Astrocyte (in vitro differentiated cells and primary cell): ENCODE measurements around the gene PEMT. TPM values are rescaled to one million over a fixed set of nuclear protein-coding genes. Genes with fewer than 3 reads are reported as not detected.

ENCODE experiments used
- DNase-seq: peaks from one replicate; pipeline ENCODE4 v3.0.0-alpha.2; 2010; ENCODE audit warnings: low read depth
- FAIRE-seq: peaks from 2 replicates; lab custom pipeline; 2011; peaks lifted over from hg19 to GRCh38; lab: Jason Lieb, UNC
- H2AFZ ChIP-seq: 2 replicates; pipeline ENCODE4 v1.6.0; 2012; ENCODE audit warnings: low read depth, low read length, inconsistent platforms
- H3K27ac ChIP-seq: 2 replicates; pipeline ENCODE4 v1.5.1; 2011; ENCODE audit warnings: low read depth, low read length, inconsistent platforms
- H3K27me3 ChIP-seq: 2 replicates; pipeline ENCODE4 v1.6.0; 2011; ENCODE audit warnings: low read length, inconsistent platforms; ENCODE audit not compliant: insufficient read depth
- H3K36me3 ChIP-seq: 2 replicates; pipeline ENCODE4 v1.5.1; 2011; ENCODE audit warnings: low read length, inconsistent platforms; ENCODE audit not compliant: insufficient read depth
- H3K4me1 ChIP-seq: 2 replicates; pipeline ENCODE4 v1.5.1; 2011; ENCODE audit warnings: low read length, inconsistent platforms; ENCODE audit not compliant: insufficient read depth
- H3K4me2 ChIP-seq: 2 replicates; pipeline ENCODE4 v1.6.0; 2012; ENCODE audit warnings: low read length, inconsistent platforms
- H3K4me3 ChIP-seq: 2 replicates; pipeline ENCODE4 v1.5.1; 2011; ENCODE audit warnings: low read depth, mild to moderate bottlenecking, low read length, inconsistent platforms; ENCODE audit not compliant: insufficient read depth
- H3K79me2 ChIP-seq: 2 replicates; pipeline ENCODE4 v1.6.0; 2012; ENCODE audit warnings: mild to moderate bottlenecking, low read length, inconsistent platforms; ENCODE audit not compliant: insufficient read depth
- H3K9ac ChIP-seq: 2 replicates; pipeline ENCODE4 v1.6.0; 2012; ENCODE audit warnings: mild to moderate bottlenecking, low read length, inconsistent platforms
- H3K9me3 ChIP-seq: 2 replicates; pipeline ENCODE4 v1.5.1; 2012; ENCODE audit warnings: low read depth, mild to moderate bottlenecking, low read length, inconsistent platforms; ENCODE audit not compliant: insufficient read depth
- H4K20me1 ChIP-seq: 2 replicates; pipeline ENCODE4 v1.6.0; 2012; ENCODE audit warnings: low read length, inconsistent platforms; ENCODE audit not compliant: insufficient read depth
- H3K27ac Mint-ChIP-seq: one replicate; pipeline ENCODE4 v1.8.0; 2021; ENCODE audit warnings: mild to moderate bottlenecking, mixed read lengths; ENCODE audit not compliant: unreplicated experiment
- H3K27me3 Mint-ChIP-seq: one replicate; pipeline ENCODE4 v1.8.0; 2021; ENCODE audit warnings: low read depth, mixed read lengths; ENCODE audit not compliant: unreplicated experiment
- H3K36me3 Mint-ChIP-seq: one replicate; pipeline ENCODE4 v1.8.0; 2021; ENCODE audit warnings: low read depth, mixed read lengths; ENCODE audit not compliant: unreplicated experiment
- H3K4me1 Mint-ChIP-seq: one replicate; pipeline ENCODE4 v1.8.0; 2021; ENCODE audit warnings: low read depth, mixed read lengths; ENCODE audit not compliant: unreplicated experiment
- H3K4me3 Mint-ChIP-seq: one replicate; pipeline ENCODE4 v1.8.0; 2021; ENCODE audit warnings: mild to moderate bottlenecking, moderate library complexity, mixed read lengths; ENCODE audit not compliant: unreplicated experiment
- H3K9me3 Mint-ChIP-seq: one replicate; pipeline ENCODE4 v1.8.0; 2021; ENCODE audit warnings: mild to moderate bottlenecking, mixed read lengths; ENCODE audit not compliant: unreplicated experiment
- CTCF ChIP-seq: IDR thresholded peaks from 2 replicates; pipeline ENCODE4 v1.5.1; 2011; ENCODE audit warnings: low read depth, mild to moderate bottlenecking, inconsistent platforms, low read length, moderate library complexity; ENCODE audit not compliant: insufficient read depth
- EZH2 ChIP-seq: IDR thresholded peaks from 2 replicates; pipeline ENCODE4 v1.6.1; 2012; ENCODE audit warnings: mild to moderate bottlenecking, low read length, inconsistent platforms; ENCODE audit not compliant: insufficient read depth
- total RNA-seq: library from RNA; stranded (reverse); gene quantifications from 2 replicates; pipeline ENCODE4 v1.2.1, GENCODE V29; 2021

PEMT gene
- total RNA-seq, 1 donor from 2014 or later, result 19.5 TPM

DNA sequence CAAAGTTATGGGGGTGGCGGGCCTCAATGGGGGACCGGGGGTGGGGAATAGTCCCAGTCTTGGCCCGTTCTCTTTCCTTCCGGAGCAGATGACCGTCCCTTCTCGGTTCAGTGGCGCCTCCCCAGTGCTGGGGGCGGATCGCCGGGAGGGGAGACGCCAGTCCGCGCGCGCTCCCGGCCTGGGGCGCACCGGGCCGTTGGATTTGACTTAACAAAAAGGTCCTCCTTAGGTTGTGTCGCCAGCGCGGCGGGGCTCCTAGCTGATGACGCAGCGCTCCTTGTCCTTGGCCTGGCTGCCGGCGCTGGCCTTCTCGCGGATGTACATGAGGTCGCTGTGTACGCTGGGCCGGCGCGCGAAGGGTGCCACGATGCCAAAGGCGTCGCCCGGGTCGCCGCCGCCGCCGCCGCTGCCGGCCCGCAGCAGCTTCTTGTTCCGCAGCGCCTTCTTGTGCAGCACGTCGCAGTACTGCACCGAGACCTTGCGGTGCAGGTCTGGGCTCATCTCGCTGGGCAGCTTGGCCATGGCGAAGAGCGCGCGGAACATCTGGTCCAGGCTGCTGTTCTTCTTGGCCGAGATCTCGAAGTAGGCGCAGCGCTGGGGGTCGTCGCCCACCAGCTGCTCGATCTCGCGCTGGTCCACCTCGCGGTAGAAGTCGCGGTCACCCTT, 96.5 kb downstream of the PEMT start:
- TF ChIP-seq EZH2 (no peak), CTCF (no peak)
- Histone ChIP-seq H2AFZ (peak overlapping the region; percentile 76), H3K9ac (peak overlapping the region; percentile 31), H3K27ac (no peak overlapping the region), H3K79me2 (no peaks in the 10 kb centered on the region), H3K9me3 (no peaks in the 10 kb centered on the region), H3K4me3 (peak overlapping the region; percentile 39), H4K20me1 (peaks cover 37% of the 10 kb centered on the region), H3K4me2 (peak overlapping the region; percentile 99), H3K4me1 (peaks cover 19% of the 10 kb centered on the region), H3K27me3 (peaks cover 5% of the 10 kb centered on the region), H3K36me3 (peaks cover 4% of the 10 kb centered on the region)
- Mint-ChIP-seq H3K36me3 (peaks cover 6% of the 10 kb centered on the region), H3K27ac (peak overlapping the region; percentile 90), H3K9me3 (no peaks in the 10 kb centered on the region), H3K4me3 (peak overlapping the region; percentile 82), H3K27me3 (peaks cover 25% of the 10 kb centered on the region), H3K4me1 (peaks cover 3% of the 10 kb centered on the region)
- peak; percentile 47 for DNase-seq
- FAIRE-seq, result no peak

GRCh38 chr17:17494499-17494869, 97.0 kb downstream of the PEMT start:
- TF ChIP-seq EZH2 (no peak), CTCF (no peak)
- H3K4me3 ChIP-seq, result no peak overlapping the region

DNA sequence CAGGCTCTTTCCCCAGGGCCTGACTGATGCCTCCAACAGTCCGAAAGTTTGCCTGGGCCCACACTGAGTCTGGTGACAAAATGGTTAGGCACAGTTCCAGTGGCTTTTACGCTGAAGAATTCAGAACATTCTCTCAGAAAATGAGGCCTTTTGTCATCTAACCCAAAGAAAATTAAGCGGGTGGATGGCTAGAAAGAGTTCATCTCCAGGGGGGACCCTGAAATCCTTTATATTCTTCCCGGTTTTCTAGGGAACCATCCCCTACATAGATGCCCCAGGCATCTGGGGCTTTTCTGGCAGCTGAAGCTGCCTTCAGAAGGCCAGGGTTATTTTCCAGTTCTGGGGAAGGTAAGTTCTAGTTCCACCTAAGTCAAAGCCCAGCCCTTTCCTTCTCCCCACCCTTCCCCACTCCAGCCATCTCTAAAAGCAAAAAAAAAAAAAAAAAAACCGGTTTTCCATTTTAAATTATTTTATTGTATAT, 97.5 kb downstream of the PEMT start:
- no peak overlapping the region for H2AFZ ChIP-seq
- H3K4me2 ChIP-seq, result no peak overlapping the region
- DNase-seq (no peak), FAIRE-seq (no peak)
- TF ChIP-seq EZH2, result no peak
- TF ChIP-seq CTCF, result no peak
- peaks cover 44% of the 10 kb centered on the region for H4K20me1 ChIP-seq
- H3K4me3 Mint-ChIP-seq, result no peak overlapping the region
- H3K79me2 ChIP-seq, result peaks cover 1% of the 10 kb centered on the region
- H3K4me3 ChIP-seq, result no peak overlapping the region
- H3K27ac Mint-ChIP-seq, result no peak overlapping the region
- no peaks in the 10 kb centered on the region for H3K9me3 ChIP-seq
- H3K27me3 ChIP-seq, result peaks cover 3% of the 10 kb centered on the region
- no peak overlapping the region for H3K27ac ChIP-seq
- peaks cover 4% of the 10 kb centered on the region for H3K36me3 ChIP-seq
- H3K4me1 Mint-ChIP-seq, result peaks cover 3% of the 10 kb centered on the region
- H3K9ac ChIP-seq, result no peak overlapping the region
- no peaks in the 10 kb centered on the region for H3K9me3 Mint-ChIP-seq
- H3K4me1 ChIP-seq, result peaks cover 19% of the 10 kb centered on the region
- H3K36me3 Mint-ChIP-seq, result peaks cover 6% of the 10 kb centered on the region
- H3K27me3 Mint-ChIP-seq, result peaks cover 24% of the 10 kb centered on the region

More at GRCh38 chr17:17494499-17494869, 97.0 kb downstream of the PEMT start:
- peak; percentile 10 for DNase-seq
- Histone ChIP-seq H3K9ac (peak overlapping the region; percentile 31), H3K27ac (no peak overlapping the region), H3K4me2 (peak overlapping the region; percentile 99), H3K27me3 (peaks cover 3% of the 10 kb centered on the region), H4K20me1 (peaks cover 42% of the 10 kb centered on the region), H2AFZ (peak overlapping the region; percentile 76), H3K79me2 (no peaks in the 10 kb centered on the region), H3K4me1 (peaks cover 19% of the 10 kb centered on the region), H3K9me3 (no peaks in the 10 kb centered on the region), H3K36me3 (peaks cover 4% of the 10 kb centered on the region)
- Mint-ChIP-seq H3K4me3 (peak overlapping the region; percentile 70), H3K27me3 (peaks cover 25% of the 10 kb centered on the region), H3K27ac (peak overlapping the region; percentile 66), H3K4me1 (peaks cover 3% of the 10 kb centered on the region), H3K36me3 (peaks cover 6% of the 10 kb centered on the region), H3K9me3 (no peaks in the 10 kb centered on the region)
- FAIRE-seq, result no peak
